Cardiac septum (tissue), 1 donor: ENCODE measurements around the gene EIF3F. TPM values are rescaled to one million over a fixed set of nuclear protein-coding genes. Genes with fewer than 3 reads are reported as not detected.
"Not testable (repeated sequence)": the region's sequence is repeated elsewhere in the genome, so short reads cannot be mapped to it uniquely, and the experiment has no call there.

Source experiments
- DNase-seq: peaks from one replicate; pipeline ENCODE4 v3.0.0-alpha.2; 2020; ENCODE audit warnings: low spot score
- intact Hi-C: fragments of 100-400 bp; cut with DNase I; formaldehyde crosslinking; loops from one replicate; pipeline ENCODE4 v1.14.0; 2022
- total RNA-seq: library from RNA; stranded (reverse); fragmentation: NEBNext Ultra II Directional; extraction: Animal tissue kit (Norgen Biotek cat#: 25700); gene quantifications from one replicate; pipeline ENCODE4 v1.2.1, GENCODE V29; 2021
- donor health status: DM: no; HTN: no; CAD: no.

The EIF3F gene
- total RNA-seq, 1 donor from 2014 or later: 123 TPM

GRCh38 chr11:7982582-7983119 is 4.5 kb upstream of the EIF3F start:
- intact Hi-C loops: no loop called here
- no peak for DNase-seq

- DNase-seq: no peak
- intact Hi-C loops: no loop called here
Measured at GRCh38 chr11:7983832-7984590, 3.1 kb upstream of the EIF3F start.

- DNase-seq: not testable (repeated sequence)
- intact Hi-C loops: loop anchor here (2.0 to 5.0 kb wide), 2 partner anchors 95 to 890 kb away; no protein-coding TSS in a partner anchor
Measured at GRCh38 chr11:7987560-7987883, 385 bp downstream of the EIF3F start.

- intact Hi-C loops: no loop called here
- no peak for DNase-seq
Measured at GRCh38 chr11:7994581-7995278, 7.6 kb downstream of the EIF3F start.

GRCh38 chr11:7999795-8000194 is 12.7 kb downstream of the EIF3F start:
- DNase-seq: no peak
- intact Hi-C loops: no loop called here

- no peak for DNase-seq
- intact Hi-C loops: no loop called here
Measured at GRCh38 chr11:8000390-8000789, 13.3 kb downstream of the EIF3F start.

GRCh38 chr11:8002676-8003075 is 15.5 kb downstream of the EIF3F start:
- intact Hi-C loops: no loop called here
- no peak for DNase-seq

GRCh38 chr11:8003187-8003586 is 16.1 kb downstream of the EIF3F start:
- intact Hi-C loops: no loop called here
- DNase-seq: no peak

GRCh38 chr11:8004008-8004407 is 16.9 kb downstream of the EIF3F start:
- DNase-seq: no peak
- intact Hi-C loops: no loop called here

GRCh38 chr11:8005556-8005955 is 18.4 kb downstream of the EIF3F start:
- no peak for DNase-seq
- intact Hi-C loops: no loop called here

GRCh38 chr11:8006349-8006977 is 19.3 kb downstream of the EIF3F start:
- intact Hi-C loops: loop anchor here (1.0 kb wide), 1 partner anchor 93 kb away; no protein-coding TSS in a partner anchor
- DNase-seq: no peak

- DNase-seq: no peak
- intact Hi-C loops: no loop called here
Measured at GRCh38 chr11:8008212-8008611, 21.1 kb downstream of the EIF3F start.

GRCh38 chr11:8009856-8010255 is 22.7 kb downstream of the EIF3F start:
- intact Hi-C loops: no loop called here
- DNase-seq: no peak

GRCh38 chr11:8011371-8011770 is 24.2 kb downstream of the EIF3F start:
- intact Hi-C loops: no loop called here
- no peak for DNase-seq

- DNase-seq: no peak
- intact Hi-C loops: no loop called here
Measured at GRCh38 chr11:8011981-8012444, 24.9 kb downstream of the EIF3F start.

- intact Hi-C loops: no loop called here
- DNase-seq: no peak
Measured at GRCh38 chr11:8013833-8014232, 26.7 kb downstream of the EIF3F start.

- peak; percentile 43 for DNase-seq
- intact Hi-C loops: no loop called here
Measured at GRCh38 chr11:8015753-8016239, 28.7 kb downstream of the EIF3F start.

GRCh38 chr11:8016440-8016839 is 29.3 kb downstream of the EIF3F start:
- peak; percentile 10 for DNase-seq
- intact Hi-C loops: no loop called here

GRCh38 chr11:8017071-8017470 is 29.9 kb downstream of the EIF3F start:
- intact Hi-C loops: no loop called here
- DNase-seq: no peak

GRCh38 chr11:8017894-8018483 is 30.9 kb downstream of the EIF3F start:
- DNase-seq: no peak
- intact Hi-C loops: no loop called here
